Measurements from ENCODE around the gene FKBP2.
A peak's percentile ranks its signal among the peaks of the same experiment; 100 is the strongest.

FKBP2 gene

GRCh38 chr11:64276653-64277431 lies 35.9 kb downstream of the FKBP2 start:
- no peak for DNase-seq
- in situ Hi-C loops (cut with MboI; ENCODE audit: low pct_unique_long_range_greater_than_20kb, low sequenced_read_pairs), result no loop called here

DNA sequence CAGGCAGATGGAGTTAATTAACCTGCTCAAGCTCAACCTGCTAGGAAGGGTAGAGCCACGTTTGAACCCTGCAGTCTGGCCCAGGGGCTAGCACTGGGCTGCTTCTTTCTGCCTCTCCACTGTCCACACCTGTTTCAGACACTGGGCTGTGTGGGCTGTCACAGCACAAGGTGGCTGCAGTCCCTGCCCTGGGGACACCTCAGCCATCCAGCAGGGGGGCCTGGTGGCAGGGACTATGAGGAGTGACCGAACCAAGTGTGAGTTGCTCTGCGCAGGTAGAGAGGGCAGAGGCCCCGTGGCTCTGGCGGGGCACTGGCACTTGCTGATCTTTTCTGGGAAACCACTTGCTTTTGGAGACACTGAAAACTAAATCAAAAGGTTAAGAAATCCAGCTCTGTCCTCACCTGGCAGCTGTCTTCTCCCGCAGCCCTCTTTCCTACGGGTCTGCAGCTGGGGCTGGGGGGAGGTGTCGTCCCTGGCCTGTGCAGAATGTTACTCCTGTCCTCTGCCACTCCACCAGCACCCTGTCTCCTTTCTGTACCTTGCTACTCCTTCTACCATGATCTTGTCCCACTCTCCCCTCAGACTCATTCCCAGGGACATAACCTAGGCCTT lies 37.8 kb downstream of the FKBP2 start:
- in situ Hi-C loops (cut with MboI; ENCODE audit: low pct_unique_long_range_greater_than_20kb, low sequenced_read_pairs), result no loop called here
- DNase-seq, result no peak

- in situ Hi-C loops (cut with MboI; ENCODE audit: low pct_unique_long_range_greater_than_20kb, low sequenced_read_pairs), result no loop called here
- DNase-seq, result no peak
Observed at GRCh38 chr11:64281957-64282770, 41.3 kb downstream of the FKBP2 start.

GRCh38 chr11:64283092-64283491 lies 42.2 kb downstream of the FKBP2 start:
- DNase-seq, result no peak
- in situ Hi-C loops (cut with MboI; ENCODE audit: low pct_unique_long_range_greater_than_20kb, low sequenced_read_pairs), result no loop called here

GRCh38 chr11:64284048-64284961 lies 43.4 kb downstream of the FKBP2 start, which contains the start of gene BAD:
Gene BAD (minus strand): TSS chr11:64284665. CDS start chr11:64284368, 297 bp downstream.
- in situ Hi-C loops (cut with MboI; ENCODE audit: low pct_unique_long_range_greater_than_20kb, low sequenced_read_pairs), result no loop called here

DNA sequence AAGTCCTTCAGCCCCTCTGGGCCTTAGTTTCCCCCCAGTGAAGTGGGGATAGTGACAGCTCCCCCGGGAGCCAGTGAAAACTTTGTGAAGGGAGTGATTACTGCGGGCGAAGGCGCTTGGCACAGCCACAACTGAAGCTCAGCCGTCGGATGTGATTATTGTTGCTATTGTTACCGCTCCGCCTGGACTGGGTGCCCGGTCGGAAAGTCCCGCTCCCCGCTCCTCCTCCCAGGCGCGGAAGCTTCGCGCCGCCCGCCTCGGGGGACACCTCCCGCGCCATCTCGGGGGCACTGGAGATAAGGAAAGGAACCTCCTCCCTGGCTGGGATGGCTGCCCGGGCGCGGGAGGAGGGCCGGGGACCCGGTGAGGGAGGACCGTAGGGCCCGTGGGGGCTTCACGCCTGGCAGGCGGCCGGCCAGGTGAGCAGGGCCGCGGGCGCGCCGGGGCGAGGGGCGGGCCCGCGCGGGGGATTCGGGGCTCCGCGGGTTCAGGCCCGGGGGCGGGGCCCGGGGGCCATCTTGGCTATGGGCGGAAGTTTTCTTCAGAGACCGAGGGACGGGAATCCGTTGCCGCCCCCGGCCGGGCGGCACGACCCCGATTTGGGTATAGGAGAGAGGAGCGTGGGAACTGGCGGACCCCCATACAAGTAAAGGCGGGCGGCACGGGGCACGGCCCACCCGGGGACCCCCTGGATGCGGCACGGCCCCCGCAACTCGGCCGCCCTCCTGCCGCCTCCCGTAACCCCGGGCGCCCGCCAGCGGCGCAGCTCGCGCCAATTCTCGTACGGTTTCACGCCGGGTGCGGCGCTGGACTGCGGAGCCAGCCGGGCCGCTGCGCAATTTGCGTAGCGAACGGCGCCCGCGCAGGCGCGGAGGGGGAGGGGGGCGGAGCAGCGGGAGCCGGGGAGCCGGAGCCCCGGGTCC lies 44.3 kb downstream of the FKBP2 start, which contains the start of gene GPR137:
Gene GPR137 (plus strand): TSS at position 887 of the 923 bp plus-strand sequence. CDS start 677 bp downstream, outside the sequence.
- peak; percentile 88 for DNase-seq
- in situ Hi-C loops (cut with MboI; ENCODE audit: low pct_unique_long_range_greater_than_20kb, low sequenced_read_pairs), result no loop called here

More at GRCh38 chr11:64284048-64284961, 43.4 kb downstream of the FKBP2 start, which contains the start of gene BAD:
- DNase-seq, result peak; percentile 94

- DNase-seq, result no peak
- in situ Hi-C loops (cut with MboI; ENCODE audit: low pct_unique_long_range_greater_than_20kb, low sequenced_read_pairs), result no loop called here
Observed at GRCh38 chr11:64285885-64286800, 45.2 kb downstream of the FKBP2 start.

DNA sequence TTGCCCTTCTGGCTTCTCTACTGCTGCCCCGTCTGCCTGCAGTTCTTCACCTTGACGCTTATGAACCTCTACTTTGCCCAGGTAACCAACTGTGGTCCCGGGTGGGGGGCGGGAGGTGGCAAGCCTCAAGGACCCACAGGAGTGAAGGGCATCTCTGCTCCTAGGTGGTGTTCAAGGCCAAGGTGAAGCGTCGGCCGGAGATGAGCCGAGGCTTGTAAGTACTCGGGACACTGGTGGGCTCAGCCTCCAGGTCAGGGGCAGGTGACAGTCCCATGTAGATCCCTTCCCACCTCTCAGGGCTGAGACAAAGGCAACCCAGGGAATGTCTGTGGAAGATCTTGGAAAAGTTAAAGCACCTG lies 45.9 kb downstream of the FKBP2 start:
- DNase-seq, result no peak
- in situ Hi-C loops (cut with MboI; ENCODE audit: low pct_unique_long_range_greater_than_20kb, low sequenced_read_pairs), result no loop called here

DNA sequence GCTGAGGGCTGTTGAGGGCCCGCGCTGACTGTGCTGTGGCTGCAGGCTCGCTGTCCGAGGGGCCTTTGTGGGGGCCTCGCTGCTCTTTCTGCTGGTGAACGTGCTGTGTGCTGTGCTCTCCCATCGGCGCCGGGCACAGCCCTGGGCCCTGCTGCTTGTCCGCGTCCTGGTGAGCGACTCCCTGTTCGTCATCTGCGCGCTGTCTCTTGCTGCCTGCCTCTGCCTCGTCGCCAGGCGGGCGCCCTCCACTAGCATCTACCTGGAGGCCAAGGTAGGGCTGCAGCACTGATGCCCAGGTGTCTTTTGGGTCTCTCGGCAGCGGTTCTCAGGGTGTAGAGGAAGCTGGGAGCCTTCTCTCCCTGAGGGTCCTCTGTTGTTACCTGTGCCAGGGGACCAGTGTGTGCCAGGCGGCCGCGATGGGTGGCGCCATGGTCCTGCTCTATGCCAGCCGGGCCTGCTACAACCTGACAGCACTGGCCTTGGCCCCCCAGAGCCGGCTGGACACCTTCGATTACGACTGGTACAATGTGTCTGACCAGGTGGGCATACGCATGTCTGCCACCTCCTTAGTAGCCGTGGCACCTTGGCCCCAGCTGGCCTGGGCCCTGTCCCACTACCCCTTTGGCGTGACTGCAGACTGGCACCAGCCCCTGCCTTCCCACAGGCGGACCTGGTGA lies 46.9 kb downstream of the FKBP2 start:
- no peak for DNase-seq
- in situ Hi-C loops (cut with MboI; ENCODE audit: low pct_unique_long_range_greater_than_20kb, low sequenced_read_pairs), result no loop called here

GRCh38 chr11:64288353-64288750 lies 47.5 kb downstream of the FKBP2 start:
- in situ Hi-C loops (cut with MboI; ENCODE audit: low pct_unique_long_range_greater_than_20kb, low sequenced_read_pairs), result no loop called here
- DNase-seq, result no peak

DNA sequence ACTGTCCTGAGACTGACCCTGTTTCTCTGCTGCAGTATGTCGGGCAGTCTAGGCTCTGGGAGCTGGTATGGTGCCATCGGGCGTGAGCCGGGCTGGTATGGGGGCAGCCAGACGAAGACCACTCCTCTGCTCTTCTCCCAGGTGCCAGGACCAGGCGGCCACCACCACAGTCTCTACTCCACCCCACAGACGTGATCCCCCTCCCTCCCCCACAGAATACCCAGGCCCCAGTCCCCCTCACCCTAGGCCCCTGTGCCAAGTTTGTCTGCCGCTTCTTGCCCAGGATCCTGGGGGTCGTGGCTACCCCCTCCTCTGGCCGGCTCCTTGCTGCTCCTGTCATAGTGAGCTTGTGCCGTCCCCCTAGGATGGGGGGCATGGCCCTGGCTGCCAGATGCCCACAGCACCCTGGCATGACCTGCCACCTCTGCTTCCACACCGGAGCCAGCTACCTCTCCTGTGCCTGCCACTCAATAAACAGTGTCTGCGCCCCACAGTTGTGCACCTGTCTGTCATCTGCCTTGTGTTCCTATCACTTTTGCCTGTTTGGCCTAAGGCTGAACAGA lies 48.2 kb downstream of the FKBP2 start:
- in situ Hi-C loops (cut with MboI; ENCODE audit: low pct_unique_long_range_greater_than_20kb, low sequenced_read_pairs), result no loop called here
- no peak for DNase-seq

DNA sequence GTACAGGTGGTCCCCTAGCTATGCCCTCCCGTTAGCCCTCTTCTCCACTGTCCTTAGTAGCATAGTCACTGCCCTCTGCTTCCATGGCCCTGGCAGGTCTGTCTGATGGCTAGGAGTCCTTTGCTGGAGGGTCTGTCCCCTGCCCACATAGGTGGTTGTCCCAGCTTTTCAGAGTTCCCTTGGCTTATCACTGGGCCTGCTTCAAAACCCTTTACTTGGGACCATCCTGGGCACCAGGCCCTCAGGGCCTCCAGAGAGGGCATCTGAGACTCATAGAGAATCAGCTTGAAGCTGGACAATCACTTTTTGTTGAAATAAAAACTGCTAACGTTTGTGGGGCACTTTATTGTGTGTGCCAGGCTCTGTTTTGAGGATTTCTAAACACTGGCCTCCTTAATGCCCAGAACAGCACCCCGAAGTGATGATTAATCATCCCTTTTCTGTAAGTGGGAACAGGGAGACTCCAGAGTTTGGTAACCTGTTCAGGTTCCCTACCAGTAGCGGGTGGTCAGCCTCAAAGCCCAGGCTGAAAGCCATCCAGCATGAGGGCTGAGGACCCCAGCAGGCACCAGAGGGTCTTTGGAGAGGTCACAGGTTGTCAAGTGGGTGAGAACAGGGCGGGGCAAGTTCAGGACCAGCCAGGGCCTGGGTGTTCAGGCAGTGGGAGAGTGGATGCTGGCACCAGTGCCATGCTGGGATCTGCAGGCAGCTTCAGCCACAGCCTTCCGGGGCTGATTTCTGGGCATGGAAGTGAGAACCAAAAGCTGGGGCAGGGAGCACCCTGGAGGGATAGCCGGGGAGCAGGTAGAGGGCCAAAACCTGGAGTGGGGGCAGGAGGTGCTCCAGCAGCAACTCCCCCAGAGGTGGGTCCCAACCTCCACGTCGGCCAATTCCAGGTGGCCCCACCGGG lies 49.7 kb downstream of the FKBP2 start:
- no peak for DNase-seq
- in situ Hi-C loops (cut with MboI; ENCODE audit: low pct_unique_long_range_greater_than_20kb, low sequenced_read_pairs), result no loop called here

DNA sequence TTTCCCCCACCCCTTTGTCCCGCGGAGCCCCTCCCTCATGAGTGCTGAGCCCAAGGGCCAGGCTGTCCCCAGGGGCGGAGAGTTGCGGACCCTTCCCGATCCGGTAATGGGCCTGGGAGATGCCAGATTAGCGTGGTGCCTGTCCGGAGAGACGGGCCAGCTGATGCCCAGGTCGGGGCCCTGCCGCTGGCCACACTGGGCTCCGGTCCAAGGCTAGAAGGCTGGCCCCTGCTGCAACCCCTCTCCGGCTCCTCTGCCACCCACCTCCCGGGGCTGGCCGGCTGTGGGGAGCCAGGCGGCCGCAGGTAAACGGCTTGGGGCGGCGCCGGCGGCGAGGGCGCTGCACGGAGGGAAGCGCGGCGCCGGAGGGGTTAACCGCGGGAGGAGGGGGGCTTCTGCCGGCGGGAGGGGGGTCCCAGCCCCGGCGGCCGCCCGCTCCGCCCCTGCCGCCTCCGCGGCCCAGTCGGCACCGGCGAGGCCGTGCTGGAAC lies 50.4 kb downstream of the FKBP2 start, which contains the start of gene KCNK4:
Gene KCNK4 (plus strand): TSS at position 41 of the 490 bp plus-strand sequence. CDS start 1,717 bp downstream, outside the sequence.
- in situ Hi-C loops (cut with MboI; ENCODE audit: low pct_unique_long_range_greater_than_20kb, low sequenced_read_pairs), result no loop called here
- DNase-seq, result no peak

DNA sequence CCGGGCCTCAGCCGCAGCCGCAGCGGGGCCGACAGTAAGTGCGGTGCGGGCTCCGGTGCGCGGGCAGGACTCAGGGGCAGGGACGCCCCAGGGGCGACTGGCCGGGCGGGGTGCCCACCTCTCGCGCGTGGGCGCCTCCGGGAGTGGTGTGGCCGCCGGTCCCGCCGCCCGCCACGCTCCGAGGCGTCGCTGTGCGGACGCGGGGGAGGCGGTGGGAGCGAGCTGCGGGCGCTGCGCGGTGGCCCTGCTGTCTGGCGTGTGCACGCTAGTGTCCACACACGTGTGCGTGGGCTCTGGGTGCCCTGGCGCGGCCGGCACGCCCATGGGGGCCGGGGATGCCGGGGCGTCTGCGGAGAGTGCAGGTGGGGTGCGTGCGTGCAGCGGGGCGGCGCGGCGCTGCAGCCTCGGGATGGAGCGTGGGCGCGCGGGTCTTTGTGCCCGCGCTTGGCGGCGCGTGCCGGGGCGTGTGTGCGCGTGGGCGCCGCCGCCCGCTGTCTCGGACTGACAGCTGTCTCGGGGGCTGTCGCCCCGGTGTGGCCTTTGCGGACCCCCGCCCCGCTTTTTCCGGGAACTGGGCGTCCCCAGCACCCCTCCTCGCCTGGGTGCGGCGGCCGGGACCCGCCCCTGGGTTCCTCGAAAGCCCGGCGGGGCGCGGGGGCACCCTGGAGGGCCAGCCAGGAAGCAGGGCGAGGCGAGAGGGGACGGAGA lies 51.0 kb downstream of the FKBP2 start:
- DNase-seq, result no peak

More for the DNA sequence above, 51.0 kb downstream of the FKBP2 start:
- in situ Hi-C loops (cut with MboI; ENCODE audit: low pct_unique_long_range_greater_than_20kb, low sequenced_read_pairs), result no loop called here

All from KBM-7 (cell line).